ENCODE results near the gene CDC25C.

The CDC25C gene

DNA sequence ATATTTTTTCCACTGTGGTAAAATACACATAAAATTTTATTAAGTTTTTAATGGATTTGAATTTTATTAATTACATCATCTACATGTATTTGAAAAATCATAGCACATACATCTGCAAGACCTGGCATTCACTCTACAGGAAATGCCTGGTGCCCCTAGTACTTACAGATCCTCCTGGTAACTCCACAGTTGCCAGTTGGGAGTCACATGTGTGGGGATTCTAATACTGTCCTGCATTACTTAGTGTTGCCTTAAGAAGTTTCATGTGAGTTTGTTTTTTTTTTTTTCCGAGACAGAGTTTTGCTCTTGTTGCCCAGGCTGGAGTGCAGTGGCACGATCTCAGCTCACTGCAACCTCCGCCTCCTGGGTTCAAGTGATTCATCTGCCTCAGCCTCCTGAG is 38.9 kb upstream of the CDC25C start:
- H3K4me1 ChIP-seq = peaks cover 16% of the 10 kb centered on the region
- H2AFZ ChIP-seq = no peak overlapping the region
- H3K9ac ChIP-seq = no peak overlapping the region
- H3K9me3 ChIP-seq (ENCODE audit: control insufficient read depth, low read length) = no peaks in the 10 kb centered on the region
- no peak overlapping the region for H3K4me3 ChIP-seq (ENCODE audit: low read depth, low read length)
- H3K4me2 ChIP-seq (ENCODE audit: low read length) = no peak overlapping the region
- H3K79me2 ChIP-seq = peaks cover 53% of the 10 kb centered on the region
- H3K27me3 ChIP-seq (ENCODE audit: control insufficient read depth, insufficient read depth, low read length) = no peaks in the 10 kb centered on the region
- H3K27ac ChIP-seq = no peak overlapping the region
- H3K36me3 ChIP-seq (ENCODE audit: control insufficient read depth, insufficient read depth, low read length) = no peaks in the 10 kb centered on the region
- TF ChIP-seq, protein P1, sequence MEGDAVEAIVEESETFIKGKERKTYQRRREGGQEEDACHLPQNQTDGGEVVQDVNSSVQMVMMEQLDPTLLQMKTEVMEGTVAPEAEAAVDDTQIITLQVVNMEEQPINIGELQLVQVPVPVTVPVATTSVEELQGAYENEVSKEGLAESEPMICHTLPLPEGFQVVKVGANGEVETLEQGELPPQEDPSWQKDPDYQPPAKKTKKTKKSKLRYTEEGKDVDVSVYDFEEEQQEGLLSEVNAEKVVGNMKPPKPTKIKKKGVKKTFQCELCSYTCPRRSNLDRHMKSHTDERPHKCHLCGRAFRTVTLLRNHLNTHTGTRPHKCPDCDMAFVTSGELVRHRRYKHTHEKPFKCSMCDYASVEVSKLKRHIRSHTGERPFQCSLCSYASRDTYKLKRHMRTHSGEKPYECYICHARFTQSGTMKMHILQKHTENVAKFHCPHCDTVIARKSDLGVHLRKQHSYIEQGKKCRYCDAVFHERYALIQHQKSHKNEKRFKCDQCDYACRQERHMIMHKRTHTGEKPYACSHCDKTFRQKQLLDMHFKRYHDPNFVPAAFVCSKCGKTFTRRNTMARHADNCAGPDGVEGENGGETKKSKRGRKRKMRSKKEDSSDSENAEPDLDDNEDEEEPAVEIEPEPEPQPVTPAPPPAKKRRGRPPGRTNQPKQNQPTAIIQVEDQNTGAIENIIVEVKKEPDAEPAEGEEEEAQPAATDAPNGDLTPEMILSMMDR (IDR thresholded peaks at IDR 0.05) = no peak

DNA sequence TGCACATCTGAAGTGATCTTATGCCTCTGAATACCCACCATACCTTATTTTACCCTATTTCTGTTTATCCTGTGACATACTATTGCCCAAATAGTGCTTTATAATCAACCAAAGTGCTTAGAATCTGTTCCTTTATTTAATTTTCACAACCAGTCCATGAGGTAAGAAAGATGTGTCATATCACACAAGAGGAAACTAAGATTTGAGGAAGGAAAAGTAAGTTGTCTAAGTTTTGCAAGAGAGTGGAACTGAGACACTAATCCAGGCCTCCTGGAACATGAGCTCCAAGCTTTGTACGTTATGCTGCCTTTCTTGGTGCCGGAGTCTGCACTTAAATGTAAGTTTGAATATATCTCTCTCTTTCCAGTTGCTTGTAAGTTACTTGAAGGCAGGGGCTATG is 38.1 kb upstream of the CDC25C start:
- H3K27ac ChIP-seq = no peak overlapping the region
- TF ChIP-seq, protein P1 (IDR thresholded peaks at IDR 0.05) = no peak
- no peak overlapping the region for H3K9ac ChIP-seq

DNA sequence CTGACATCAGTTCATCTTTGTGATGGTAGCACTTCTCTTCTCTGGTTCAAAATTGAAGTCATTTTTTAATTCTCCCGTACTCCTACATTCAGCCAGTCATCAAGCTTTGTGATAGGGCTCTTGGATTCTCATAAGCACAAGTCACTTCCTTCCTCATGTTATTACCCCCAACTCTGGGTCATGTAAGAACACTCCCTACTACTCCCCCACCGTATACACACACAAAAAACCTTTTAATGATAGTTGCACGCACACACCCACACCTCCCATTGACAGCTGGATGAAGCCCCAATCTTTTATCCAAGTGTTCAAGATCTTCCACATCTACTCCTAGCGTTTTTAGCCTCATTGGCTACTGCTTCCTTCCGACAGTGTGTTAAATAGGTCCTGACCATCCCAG is 37.7 kb upstream of the CDC25C start:
- Histone ChIP-seq H3K4me1 (peaks cover 16% of the 10 kb centered on the region), H3K9me3 (ENCODE audit: control insufficient read depth, low read length) (no peaks in the 10 kb centered on the region), H3K79me2 (peaks cover 64% of the 10 kb centered on the region), H3K27me3 (ENCODE audit: control insufficient read depth, insufficient read depth, low read length) (no peaks in the 10 kb centered on the region), H3K36me3 (ENCODE audit: control insufficient read depth, insufficient read depth, low read length) (no peaks in the 10 kb centered on the region), H3K4me2 (ENCODE audit: low read length) (no peak overlapping the region), H3K27ac (no peak overlapping the region), H2AFZ (no peak overlapping the region), H3K9ac (no peak overlapping the region), H3K4me3 (ENCODE audit: low read depth, low read length) (no peak overlapping the region)
- TF ChIP-seq, protein P1 (IDR thresholded peaks at IDR 0.05) = no peak

More for the DNA sequence above, 38.1 kb upstream of the CDC25C start:
- no peak overlapping the region for H3K4me3 ChIP-seq (ENCODE audit: low read depth, low read length)
- H3K4me2 ChIP-seq (ENCODE audit: low read length) = no peak overlapping the region
- H3K27me3 ChIP-seq (ENCODE audit: control insufficient read depth, insufficient read depth, low read length) = no peaks in the 10 kb centered on the region
- H3K36me3 ChIP-seq (ENCODE audit: control insufficient read depth, insufficient read depth, low read length) = no peaks in the 10 kb centered on the region
- H3K4me1 ChIP-seq = peaks cover 16% of the 10 kb centered on the region
- peaks cover 61% of the 10 kb centered on the region for H3K79me2 ChIP-seq
- no peak overlapping the region for H2AFZ ChIP-seq
- no peaks in the 10 kb centered on the region for H3K9me3 ChIP-seq (ENCODE audit: control insufficient read depth, low read length)

DNA sequence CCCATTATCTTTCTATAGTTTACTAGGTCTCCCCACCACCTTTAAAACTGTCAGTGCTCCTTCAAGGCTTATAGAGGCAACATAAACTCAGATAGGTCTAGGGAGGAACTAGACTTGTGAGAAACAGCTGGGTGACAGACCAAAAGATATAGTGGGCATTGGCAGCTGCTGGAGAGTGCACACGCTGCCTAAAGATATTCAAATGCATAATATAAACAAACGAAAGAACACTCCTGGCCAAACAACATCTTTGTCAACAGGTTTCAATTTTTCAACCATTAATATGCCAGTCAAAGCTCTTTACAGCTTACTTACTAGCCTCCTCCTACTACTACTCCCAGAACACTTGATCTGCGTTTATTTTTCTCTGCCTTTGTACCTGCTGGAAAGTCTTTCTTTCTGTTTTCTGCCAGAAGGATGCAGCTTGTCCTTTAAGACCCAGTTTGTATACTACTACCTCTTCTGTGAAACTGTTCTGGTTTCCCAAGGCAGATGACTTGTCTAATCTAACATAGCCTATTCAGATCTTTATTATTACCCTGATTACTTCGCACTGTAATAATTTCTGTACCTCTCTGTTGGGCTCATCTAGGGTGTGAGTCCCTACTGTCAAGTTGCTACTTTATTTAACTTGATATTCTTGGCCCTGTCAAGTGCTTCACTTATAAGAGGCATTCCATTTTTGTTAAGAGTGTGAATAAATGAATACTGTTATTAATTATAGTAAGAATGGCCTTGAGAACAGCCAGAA is 35.2 kb upstream of the CDC25C start:
- H3K79me2 ChIP-seq = peaks cover 64% of the 10 kb centered on the region
- no peak overlapping the region for H2AFZ ChIP-seq
- H3K36me3 ChIP-seq (ENCODE audit: control insufficient read depth, insufficient read depth, low read length) = no peaks in the 10 kb centered on the region
- TF ChIP-seq, protein P1 (IDR thresholded peaks at IDR 0.05) = no peak
- H3K27me3 ChIP-seq (ENCODE audit: control insufficient read depth, insufficient read depth, low read length) = no peaks in the 10 kb centered on the region
- peaks cover 13% of the 10 kb centered on the region for H3K4me1 ChIP-seq
- H3K9me3 ChIP-seq (ENCODE audit: control insufficient read depth, low read length) = no peaks in the 10 kb centered on the region
- no peak overlapping the region for H3K27ac ChIP-seq
- no peak overlapping the region for H3K4me2 ChIP-seq (ENCODE audit: low read length)
- no peak overlapping the region for H3K4me3 ChIP-seq (ENCODE audit: low read depth, low read length)
- H3K9ac ChIP-seq = no peak overlapping the region

DNA sequence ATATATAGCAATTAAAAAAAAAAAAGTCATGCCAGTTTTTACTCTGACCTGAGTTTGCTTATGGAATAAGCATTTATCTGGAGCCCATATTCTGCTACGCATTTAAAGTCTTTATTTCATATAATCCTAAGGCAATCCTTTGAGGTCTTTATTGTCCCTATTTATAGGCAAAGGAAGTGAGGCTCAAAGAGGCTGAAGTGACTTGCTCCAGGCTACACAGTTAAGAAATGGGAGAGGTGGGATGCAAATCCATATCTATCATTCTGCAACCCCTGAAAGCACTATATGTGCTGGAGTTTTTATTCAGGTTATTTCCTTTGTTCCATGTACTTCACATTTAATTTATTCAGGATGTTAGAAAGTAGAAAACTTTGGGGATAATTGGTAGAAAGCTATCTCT is 33.0 kb upstream of the CDC25C start:
- Histone ChIP-seq H3K9me3 (ENCODE audit: control insufficient read depth, low read length) (no peaks in the 10 kb centered on the region), H3K79me2 (peaks cover 62% of the 10 kb centered on the region), H3K4me1 (peaks cover 13% of the 10 kb centered on the region), H3K4me3 (ENCODE audit: low read depth, low read length) (no peak overlapping the region), H3K36me3 (ENCODE audit: control insufficient read depth, insufficient read depth, low read length) (no peaks in the 10 kb centered on the region), H3K9ac (no peak overlapping the region), H2AFZ (no peak overlapping the region), H3K27me3 (ENCODE audit: control insufficient read depth, insufficient read depth, low read length) (no peaks in the 10 kb centered on the region), H3K27ac (no peak overlapping the region), H3K4me2 (ENCODE audit: low read length) (no peak overlapping the region)
- TF ChIP-seq, protein P1 (IDR thresholded peaks at IDR 0.05) = no peak
